ENCODE measurements around the gene GABBR2.
"Not testable (repeated sequence)": the region's sequence is repeated elsewhere in the genome, so short reads cannot be mapped to it uniquely, and the experiment has no call there.

Gene GABBR2

GRCh38 chr9:98605116-98605515 lies 103.6 kb downstream of the GABBR2 start:
- no peak overlapping the region for H3K4me3 ChIP-seq (ENCODE audit: low read length)
- peak; percentile 6 for DNase-seq (ENCODE audit: low read depth, low spot score)

GRCh38 chr9:98603821-98604383 lies 104.8 kb downstream of the GABBR2 start:
- DNase-seq (ENCODE audit: low read depth, low spot score) = no peak
- H3K4me3 ChIP-seq (ENCODE audit: low read length) = no peak overlapping the region

GRCh38 chr9:98602839-98603500 lies 105.8 kb downstream of the GABBR2 start:
- DNase-seq (ENCODE audit: low read depth, low spot score) = no peak
- no peak overlapping the region for H3K4me3 ChIP-seq (ENCODE audit: low read length)

GRCh38 chr9:98600631-98601030 lies 108.1 kb downstream of the GABBR2 start:
- H3K4me3 ChIP-seq (ENCODE audit: low read length) = no peak overlapping the region
- DNase-seq (ENCODE audit: low read depth, low spot score) = no peak

- no peak for DNase-seq (ENCODE audit: low read depth, low spot score)
- no peak overlapping the region for H3K4me3 ChIP-seq (ENCODE audit: low read length)
Measured at GRCh38 chr9:98599566-98600216, 109.0 kb downstream of the GABBR2 start.

GRCh38 chr9:98598861-98599260 lies 109.9 kb downstream of the GABBR2 start:
- no peak for DNase-seq (ENCODE audit: low read depth, low spot score)
- H3K4me3 ChIP-seq (ENCODE audit: low read length) = no peak overlapping the region

- no peak overlapping the region for H3K4me3 ChIP-seq (ENCODE audit: low read length)
- no peak for DNase-seq (ENCODE audit: low read depth, low spot score)
Measured at GRCh38 chr9:98597236-98597771, 111.4 kb downstream of the GABBR2 start.

- no peak overlapping the region for H3K4me3 ChIP-seq (ENCODE audit: low read length)
- no peak for DNase-seq (ENCODE audit: low read depth, low spot score)
Measured at GRCh38 chr9:98596486-98596885, 112.2 kb downstream of the GABBR2 start.

GRCh38 chr9:98594546-98595160 lies 114.1 kb downstream of the GABBR2 start:
- H3K4me3 ChIP-seq (ENCODE audit: low read length) = no peak overlapping the region
- DNase-seq (ENCODE audit: low read depth, low spot score) = no peak

- DNase-seq (ENCODE audit: low read depth, low spot score) = no peak
- no peak overlapping the region for H3K4me3 ChIP-seq (ENCODE audit: low read length)
Measured at GRCh38 chr9:98593354-98594253, 115.1 kb downstream of the GABBR2 start.

GRCh38 chr9:98591696-98592095 lies 117.0 kb downstream of the GABBR2 start:
- H3K4me3 ChIP-seq (ENCODE audit: low read length) = no peak overlapping the region
- no peak for DNase-seq (ENCODE audit: low read depth, low spot score)

GRCh38 chr9:98590101-98590500 lies 118.6 kb downstream of the GABBR2 start:
- DNase-seq (ENCODE audit: low read depth, low spot score) = no peak

GRCh38 chr9:98589102-98589501 lies 119.6 kb downstream of the GABBR2 start:
- H3K4me3 ChIP-seq (ENCODE audit: low read length) = no peak overlapping the region
- no peak for DNase-seq (ENCODE audit: low read depth, low spot score)

More at GRCh38 chr9:98590101-98590500, 118.6 kb downstream of the GABBR2 start:
- H3K4me3 ChIP-seq (ENCODE audit: low read length) = no peak overlapping the region

GRCh38 chr9:98584853-98585438 lies 123.8 kb downstream of the GABBR2 start:
- not testable (repeated sequence) for DNase-seq (ENCODE audit: low read depth, low spot score); H3K4me3 ChIP-seq (ENCODE audit: low read length)

GRCh38 chr9:98584059-98584458 lies 124.7 kb downstream of the GABBR2 start:
- DNase-seq (ENCODE audit: low read depth, low spot score) = no peak
- H3K4me3 ChIP-seq (ENCODE audit: low read length) = no peak overlapping the region

- no peak for DNase-seq (ENCODE audit: low read depth, low spot score)
- H3K4me3 ChIP-seq (ENCODE audit: low read length) = no peak overlapping the region
Measured at GRCh38 chr9:98583417-98583816, 125.3 kb downstream of the GABBR2 start.

GRCh38 chr9:98580956-98581355 lies 127.8 kb downstream of the GABBR2 start:
- no peak overlapping the region for H3K4me3 ChIP-seq (ENCODE audit: low read length)
- DNase-seq (ENCODE audit: low read depth, low spot score) = no peak

GRCh38 chr9:98579700-98580099 lies 129.0 kb downstream of the GABBR2 start:
- no peak for DNase-seq (ENCODE audit: low read depth, low spot score)
- H3K4me3 ChIP-seq (ENCODE audit: low read length) = no peak overlapping the region

GRCh38 chr9:98577446-98577845 lies 131.3 kb downstream of the GABBR2 start:
- H3K4me3 ChIP-seq (ENCODE audit: low read length) = no peak overlapping the region
- DNase-seq (ENCODE audit: low read depth, low spot score) = no peak
